Measurements from ENCODE around the gene IDNK.

GRCh38 chr9:83625178-83625577 lies 2.2 kb downstream of the IDNK start:
- TF ChIP-seq CTCF (conservative IDR thresholded peaks at IDR 0.05; ENCODE audit: low read length) (no peak), EZH2phosphoT487 (IDR thresholded peaks at IDR 0.05; ENCODE audit: borderline replicate concordance) (no peak)

All from Loucy (cell line).